Measurements from ENCODE around the gene RGS21. TPM values are rescaled to one million over a fixed set of nuclear protein-coding genes. Genes with fewer than 3 reads are reported as not detected.

RGS21 gene
- total RNA-seq, 1 donor from 2014 or later, result not detected

- DNase-seq (ENCODE audit: low spot score), result no peak
These were observed 62.1 kb downstream of the RGS21 start for GRCh38 chr1:192378878-192379277.

GRCh38 chr1:192379554-192379953 lies 62.8 kb downstream of the RGS21 start:
- DNase-seq (ENCODE audit: low spot score), result no peak

GRCh38 chr1:192382758-192383157 lies 66.0 kb downstream of the RGS21 start:
- no peak for DNase-seq (ENCODE audit: low spot score)

GRCh38 chr1:192386051-192386650 lies 69.4 kb downstream of the RGS21 start:
- no peak for DNase-seq (ENCODE audit: low spot score)

GRCh38 chr1:192395211-192395610 lies 78.4 kb downstream of the RGS21 start:
- no peak for DNase-seq (ENCODE audit: low spot score)

GRCh38 chr1:192395895-192396294 lies 79.1 kb downstream of the RGS21 start:
- DNase-seq (ENCODE audit: low spot score), result no peak

- DNase-seq (ENCODE audit: low spot score), result no peak
These were observed 82.4 kb downstream of the RGS21 start for GRCh38 chr1:192399161-192399560.

GRCh38 chr1:192401825-192402224 lies 85.0 kb downstream of the RGS21 start:
- no peak for DNase-seq (ENCODE audit: low spot score)

- no peak for DNase-seq (ENCODE audit: low spot score)
These were observed 85.8 kb downstream of the RGS21 start for GRCh38 chr1:192402571-192402970.

- no peak for DNase-seq (ENCODE audit: low spot score)
These were observed 90.4 kb downstream of the RGS21 start for GRCh38 chr1:192407206-192407605.

Other genes starting within 250 kb of the RGS21 start
- 1.8 TPM for gene RGS18, start 158.5 kb upstream of the RGS21 start, total RNA-seq